CD14-positive monocyte (primary cell): ENCODE results near the gene TRIM67. TPM values are rescaled to one million over a fixed set of nuclear protein-coding genes. Genes with fewer than 3 reads are reported as not detected.
A peak's percentile ranks its signal among the peaks of the same experiment; 100 is the strongest.

Source experiments
- DNase-seq, 3 donors: peaks; one replicate each; pipeline ENCODE4 v3.0.0-alpha.2; 2011 to 2022
- H2AFZ ChIP-seq: 2 replicates; pipeline ENCODE4 v1.6.0; 2012; ENCODE audit warnings: mild to moderate bottlenecking, low read depth, low read length, inconsistent platforms; ENCODE audit not compliant: insufficient read depth, poor library complexity, severe bottlenecking
- H3K27ac ChIP-seq, 2 donors: 1 replicate in 1 of 2; 2 replicates in 1 of 2; pipeline ENCODE4 v1.5.1; 2012 to 2013; ENCODE audit warnings: low read length in 2 of 2, control low read depth in 1 of 2, inconsistent platforms in 1 of 2, low read depth in 1 of 2, mild to moderate bottlenecking in 1 of 2
- H3K27me3 ChIP-seq, 2 donors: one replicate each; pipeline versions ENCODE4 v1.6.0 to v1.6.1; 2011 to 2013; ENCODE audit warnings: low read length in 2 of 2; ENCODE audit not compliant: control insufficient read depth in 2 of 2, insufficient read depth in 2 of 2
- H3K36me3 ChIP-seq, 2 donors: replicated peaks in 1 of 2; 1 replicate in 1 of 2; 2 replicates in 1 of 2; pipeline versions ENCODE4 v1.5.1 to v1.6.1; 2012 to 2013; ENCODE audit warnings: low read length in 2 of 2, control low read depth in 1 of 2, inconsistent platforms in 1 of 2, mild to moderate bottlenecking in 1 of 2; ENCODE audit not compliant: insufficient read depth in 2 of 2, control insufficient read depth in 1 of 2
- H3K4me1 ChIP-seq, 2 donors: 1 replicate in 1 of 2; 2 replicates in 1 of 2; pipeline versions ENCODE4 v1.5.1 to v1.6.1; 2012 to 2013; ENCODE audit warnings: low read length in 2 of 2, control low read depth in 1 of 2, inconsistent platforms in 1 of 2, mild to moderate bottlenecking in 1 of 2, moderate library complexity in 1 of 2; ENCODE audit not compliant: insufficient read depth in 2 of 2, control insufficient read depth in 1 of 2
- H3K4me2 ChIP-seq: replicated peaks from 2 replicates; pipeline ENCODE3; 2012; ENCODE audit warnings: low read length, moderate library complexity, mild to moderate bottlenecking; ENCODE audit not compliant: poor library complexity, severe bottlenecking; ENCODE audit errors: extremely low read depth
- H3K4me3 ChIP-seq, 3 experiments: fragments of 200-600 bp in 1 of 3; sonication (generic) in 1 of 3; replicated peaks in 1 of 3; 1 replicate in 2 of 3; 2 replicates in 1 of 3; pipeline ENCODE4 v1.5.1; 2011 to 2013; ENCODE audit warnings: low read length in 3 of 3, mild to moderate bottlenecking in 3 of 3, control low read depth in 2 of 3, low read depth in 2 of 3, inconsistent platforms in 1 of 3, moderate library complexity in 1 of 3
- H3K79me2 ChIP-seq: 2 replicates; pipeline ENCODE4 v1.6.0; 2012; ENCODE audit warnings: mild to moderate bottlenecking, control low read depth, inconsistent platforms, low read length, moderate library complexity; ENCODE audit not compliant: insufficient read depth
- H3K9ac ChIP-seq: 2 replicates; pipeline ENCODE4 v1.6.0; 2017; ENCODE audit warnings: low read length, mild to moderate bottlenecking; ENCODE audit not compliant: insufficient read depth, poor library complexity, severe bottlenecking
- H3K9me3 ChIP-seq, 2 donors: replicated peaks in 1 of 2; 1 replicate in 1 of 2; 2 replicates in 1 of 2; pipeline versions ENCODE4 v1.5.1 to v1.6.1; 2012 to 2013; ENCODE audit warnings: low read length in 2 of 2, control low read depth in 1 of 2; ENCODE audit not compliant: control insufficient read depth in 1 of 2, insufficient read depth in 1 of 2
- H4K20me1 ChIP-seq: 2 replicates; pipeline ENCODE4 v1.6.0; 2012; ENCODE audit warnings: mild to moderate bottlenecking, low read length, control low read depth, moderate library complexity; ENCODE audit not compliant: insufficient read depth
- H3K27ac Mint-ChIP-seq, 7 donors: one replicate each; pipeline ENCODE4 v1.8.0; 2020; ENCODE audit warnings: mild to moderate bottlenecking in 7 of 7, mixed read lengths in 7 of 7, moderate library complexity in 6 of 7, inconsistent platforms in 2 of 7
- H3K27me3 Mint-ChIP-seq, 3 donors: one replicate each; pipeline ENCODE4 v1.8.0; 2021 to 2022; ENCODE audit warnings: low read depth in 3 of 3, mild to moderate bottlenecking in 3 of 3, mixed read lengths in 3 of 3, moderate library complexity in 3 of 3, inconsistent platforms in 1 of 3
- H3K36me3 Mint-ChIP-seq, 2 donors: one replicate each; pipeline ENCODE4 v1.8.0; 2020; ENCODE audit warnings: mixed read lengths in 2 of 2, inconsistent platforms in 1 of 2, mild to moderate bottlenecking in 1 of 2
- H3K4me1 Mint-ChIP-seq: one replicate; pipeline ENCODE4 v1.8.0; 2020; ENCODE audit warnings: mild to moderate bottlenecking, mixed read lengths
- H3K4me3 Mint-ChIP-seq, 2 donors: one replicate each; pipeline ENCODE4 v1.8.0; 2020; ENCODE audit warnings: mild to moderate bottlenecking in 2 of 2, mixed read lengths in 2 of 2, moderate library complexity in 1 of 2
- H3K9me3 Mint-ChIP-seq, 7 donors: one replicate each; pipeline ENCODE4 v1.8.0; 2020 to 2022; ENCODE audit warnings: mixed read lengths in 7 of 7, mild to moderate bottlenecking in 6 of 7, moderate library complexity in 6 of 7, inconsistent platforms in 2 of 7
- WGBS: methylation state at CpG from one replicate; pipeline ENCODE4 v1.1.5; 2013; ENCODE audit warnings: missing lambda C conversion rate; ENCODE audit not compliant: insufficient coverage; 5-methylcytosine and 5-hydroxymethylcytosine counted together
- intact Hi-C, 2 donors: fragments of 100-400 bp; cut with micrococcal nuclease; formaldehyde crosslinking; loops; one replicate each; pipeline versions ENCODE4 v1.15.0 to v1.15.1; 2023
- polyA plus RNA-seq, 3 donors: library from polyadenylated mRNA; depleted of rRNA in 1 of 3; unstranded in 2 of 3; stranded (reverse) in 1 of 3; fragments of 300-500 nt in 2 of 3; fragments of >200 nt in 1 of 3; fragmentation: Illumina TruSeq in 2 of 3; gene quantifications; 1 replicate in 2 of 3; 2 replicates in 1 of 3; pipeline ENCODE4 v1.2.3, GENCODE V29; 2012 to 2021
- TF ChIP-seq, protein P1 (sequence below): fragments of 200-600 bp; IDR thresholded peaks from one replicate; pipeline ENCODE4 v1.8.0; 2022; ENCODE audit warnings: antibody characterized with exemption, mild to moderate bottlenecking

Gene TRIM67
- polyA plus RNA-seq, 3 donors, result not detected

DNA sequence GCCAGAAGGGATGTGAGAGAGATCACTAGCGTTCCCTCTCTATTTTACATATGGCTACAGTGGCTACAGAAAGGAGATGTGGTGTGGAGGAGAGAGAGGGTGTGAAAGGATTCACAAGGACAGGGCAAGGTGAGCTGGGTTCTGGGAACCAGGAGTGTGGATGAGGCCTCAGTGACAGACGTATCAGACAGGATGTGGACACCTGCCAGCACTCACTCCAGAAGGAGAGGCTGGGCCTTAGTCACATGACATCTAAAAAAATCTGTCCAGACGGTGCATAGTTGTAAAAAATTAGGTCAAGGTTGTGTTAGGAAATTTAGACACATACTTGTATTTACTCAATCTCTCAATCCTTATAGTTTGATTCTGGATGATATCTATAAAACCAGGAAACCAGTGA is 10.6 kb downstream of the TRIM67 start:
- TF ChIP-seq, protein P1, sequence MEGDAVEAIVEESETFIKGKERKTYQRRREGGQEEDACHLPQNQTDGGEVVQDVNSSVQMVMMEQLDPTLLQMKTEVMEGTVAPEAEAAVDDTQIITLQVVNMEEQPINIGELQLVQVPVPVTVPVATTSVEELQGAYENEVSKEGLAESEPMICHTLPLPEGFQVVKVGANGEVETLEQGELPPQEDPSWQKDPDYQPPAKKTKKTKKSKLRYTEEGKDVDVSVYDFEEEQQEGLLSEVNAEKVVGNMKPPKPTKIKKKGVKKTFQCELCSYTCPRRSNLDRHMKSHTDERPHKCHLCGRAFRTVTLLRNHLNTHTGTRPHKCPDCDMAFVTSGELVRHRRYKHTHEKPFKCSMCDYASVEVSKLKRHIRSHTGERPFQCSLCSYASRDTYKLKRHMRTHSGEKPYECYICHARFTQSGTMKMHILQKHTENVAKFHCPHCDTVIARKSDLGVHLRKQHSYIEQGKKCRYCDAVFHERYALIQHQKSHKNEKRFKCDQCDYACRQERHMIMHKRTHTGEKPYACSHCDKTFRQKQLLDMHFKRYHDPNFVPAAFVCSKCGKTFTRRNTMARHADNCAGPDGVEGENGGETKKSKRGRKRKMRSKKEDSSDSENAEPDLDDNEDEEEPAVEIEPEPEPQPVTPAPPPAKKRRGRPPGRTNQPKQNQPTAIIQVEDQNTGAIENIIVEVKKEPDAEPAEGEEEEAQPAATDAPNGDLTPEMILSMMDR, result no peak
- Histone ChIP-seq H3K9me3 (no peaks in the 10 kb centered on the region), H3K36me3 (no peaks in the 10 kb centered on the region), H2AFZ (no peak overlapping the region), H4K20me1 (no peaks in the 10 kb centered on the region), H3K4me1 (no peaks in the 10 kb centered on the region), H3K27me3 (peaks cover 26 to 29% of the 10 kb centered on the region in 2 donors), H3K4me3 (no peak overlapping the region), H3K27ac (no peak overlapping the region), H3K9ac (no peak overlapping the region), H3K79me2 (no peaks in the 10 kb centered on the region), H3K4me2 (no peak overlapping the region)
- no CpG with 5 or more reads among the region's 3 CpGs for WGBS
- no peaks in the 10 kb centered on the region for H3K36me3 Mint-ChIP-seq
- peaks cover 0 to 2% (median 0%) of the 10 kb centered on the region in 7 donors for H3K9me3 Mint-ChIP-seq
- intact Hi-C loops, result no loop called here
- H3K27me3 Mint-ChIP-seq, result peaks cover 33 to 57% (median 41%) of the 10 kb centered on the region in 3 donors
- no peak overlapping the region for H3K27ac Mint-ChIP-seq
- H3K4me1 Mint-ChIP-seq, result no peaks in the 10 kb centered on the region
- DNase-seq, result no peak
- no peak overlapping the region for H3K4me3 Mint-ChIP-seq

DNA sequence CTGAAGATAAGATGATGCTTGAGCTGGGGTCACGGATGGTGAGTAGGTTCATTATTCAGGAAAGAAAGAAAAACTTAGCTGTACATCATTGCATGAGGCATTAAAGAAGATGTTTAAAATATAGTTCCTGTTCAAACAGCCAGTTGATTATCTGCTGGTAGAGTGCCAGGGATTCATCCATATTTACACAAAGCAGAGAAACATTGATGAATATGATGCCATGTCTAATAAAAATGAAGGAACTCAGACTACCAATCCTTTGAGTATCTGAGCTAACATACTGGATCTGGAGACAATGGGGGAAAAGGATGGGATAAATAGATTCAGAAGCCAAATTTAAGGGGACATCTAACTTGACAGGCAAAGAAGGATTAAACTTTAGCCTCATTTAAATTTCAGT is 14.6 kb downstream of the TRIM67 start:
- no peaks in the 10 kb centered on the region for H3K4me1 Mint-ChIP-seq
- DNase-seq, result no peak
- Histone ChIP-seq H4K20me1 (no peaks in the 10 kb centered on the region), H3K4me2 (no peak overlapping the region), H3K4me3 (no peak overlapping the region), H2AFZ (no peak overlapping the region), H3K27ac (no peak overlapping the region), H3K79me2 (no peaks in the 10 kb centered on the region), H3K27me3 (peaks cover 24 to 32% of the 10 kb centered on the region in 2 donors), H3K9me3 (no peaks in the 10 kb centered on the region), H3K9ac (no peak overlapping the region), H3K4me1 (no peaks in the 10 kb centered on the region), H3K36me3 (no peaks in the 10 kb centered on the region)
- H3K9me3 Mint-ChIP-seq, result peaks cover 0 to 4% (median 3%) of the 10 kb centered on the region in 7 donors
- no peaks in the 10 kb centered on the region for H3K36me3 Mint-ChIP-seq
- TF ChIP-seq, protein P1, result no peak
- H3K27ac Mint-ChIP-seq, result peak overlapping the region in 1 of 7 donors; percentile 60
- H3K27me3 Mint-ChIP-seq, result peaks cover 37 to 49% (median 39%) of the 10 kb centered on the region in 3 donors
- intact Hi-C loops, result no loop called here
- 71% methylated on average over 1 of the region's 1 CpG for WGBS
- peak overlapping the region in 1 of 2 donors; percentile 4 for H3K4me3 Mint-ChIP-seq
